GM12878 (cell line): ENCODE results near the gene OTOG. TPM values are rescaled to one million over a fixed set of nuclear protein-coding genes. Genes with fewer than 3 reads are reported as not detected.

Experiments used
- ATAC-seq: fragments of 200-7000 bp; cut with Tn5 transposase; 3 replicates; pipeline ENCODE4 v1.9.1; 2020; ENCODE audit warnings: mild to moderate bottlenecking, moderate library complexity
- BruUV-seq: library from RNA; stranded (reverse); fragments of 400-500 nt; replicated peaks from 2 replicates; lab custom pipeline; 2021; lab: Mats Ljungman, UMichigan
- CTCF ChIA-PET: fragments of 300-600 bp; sonication (Branson Sonifier 250); formaldehyde crosslinking; extraction: SDS; loops from one replicate; lab custom pipeline; 2021; ENCODE audit warnings: inconsistent platforms; lab: Yijun Ruan, JAX
- POLR2A ChIA-PET: fragments of 350-600 bp; formaldehyde crosslinking; extraction: SDS; loops from one replicate; lab custom pipeline; 2021; ENCODE audit warnings: inconsistent platforms; lab: Charles Lee
- RAD21 ChIA-PET: fragments of 300-600 bp; sonication (Branson Sonifier 250); formaldehyde crosslinking; loops from one replicate; lab custom pipeline; 2023; ENCODE audit warnings: antibody characterized with exemption; ENCODE audit not compliant: unreplicated experiment; lab: Charles Lee
- SMC1A ChIA-PET: fragments of 300-600 bp; sonication (Branson Sonifier 250); formaldehyde crosslinking; loops from one replicate; lab custom pipeline; 2023; ENCODE audit not compliant: unreplicated experiment, uncharacterized antibody; lab: Charles Lee
- DNase-seq: peaks from one replicate; pipeline ENCODE4 v3.0.0-alpha.2; 2011; ENCODE audit warnings: low read depth, low spot score
- FAIRE-seq: peaks from 3 replicates; lab custom pipeline; 2011; peaks lifted over from hg19 to GRCh38; lab: Jason Lieb, UNC
- H2AFZ ChIP-seq: 2 replicates; pipeline ENCODE4 v1.6.0; 2011; ENCODE audit warnings: low read depth, low read length, control low read depth; ENCODE audit not compliant: control insufficient read depth
- H3K27ac ChIP-seq: 2 replicates; pipeline ENCODE4 v1.5.1; 2011; ENCODE audit warnings: control low read depth; ENCODE audit not compliant: control insufficient read depth, insufficient read depth
- H3K27me3 ChIP-seq, 2 experiments: replicated peaks in 1 of 2; 2 replicates each; pipeline versions ENCODE4 v1.6.0 to v1.6.1; 2011; ENCODE audit warnings: low read length in 1 of 2; ENCODE audit not compliant: control insufficient read depth in 2 of 2, insufficient read depth in 2 of 2
- H3K36me3 ChIP-seq, 2 experiments: 2 replicates each; pipeline ENCODE4 v1.5.1; 2011; ENCODE audit warnings: low read length in 1 of 2; ENCODE audit not compliant: control insufficient read depth in 2 of 2, insufficient read depth in 2 of 2
- H3K4me1 ChIP-seq: 2 replicates; pipeline ENCODE4 v1.6.1; 2011; ENCODE audit warnings: mild to moderate bottlenecking, low read length, moderate library complexity, mixed read lengths; ENCODE audit not compliant: control insufficient read depth, insufficient read depth
- H3K4me2 ChIP-seq: 2 replicates; pipeline ENCODE4 v1.6.0; 2011; ENCODE audit warnings: control low read depth; ENCODE audit not compliant: control insufficient read depth, insufficient read depth
- H3K4me3 ChIP-seq: fragments of 200-600 bp; sonication (generic); 2 replicates; pipeline ENCODE4 v1.5.1; 2016
- H3K79me2 ChIP-seq: 2 replicates; pipeline ENCODE4 v1.6.0; 2011; ENCODE audit warnings: low read length; ENCODE audit not compliant: control insufficient read depth, insufficient read depth
- H3K9ac ChIP-seq: 2 replicates; pipeline ENCODE4 v1.8.0; 2011; ENCODE audit warnings: low read length, control low read depth, mixed read lengths; ENCODE audit not compliant: control insufficient read depth, insufficient read depth
- H3K9me3 ChIP-seq: replicated peaks from 3 replicates; pipeline ENCODE4 v1.5.1; 2011; ENCODE audit warnings: mild to moderate bottlenecking, low read length; ENCODE audit not compliant: control insufficient read depth, insufficient read depth
- H4K20me1 ChIP-seq: 2 replicates; pipeline ENCODE4 v1.6.0; 2011; ENCODE audit not compliant: control insufficient read depth, insufficient read depth
- CBX5 ChIP-seq: sonication (generic); IDR thresholded peaks from 2 replicates; pipeline ENCODE4 v1.6.1; 2016; ENCODE audit warnings: low read depth, moderate library complexity, mild to moderate bottlenecking, inconsistent platforms
- CEBPB ChIP-seq, 2 experiments: fragments of 150-350 bp in 1 of 2; IDR thresholded peaks; 2 replicates each; pipeline ENCODE4 v1.6.1; 2012 to 2014; ENCODE audit warnings: low read depth in 2 of 2, low read length in 2 of 2, borderline replicate concordance in 1 of 2, inconsistent platforms in 1 of 2
- GABPA ChIP-seq: IDR thresholded peaks from 2 replicates; pipeline ENCODE4 v1.6.1; 2014; ENCODE audit warnings: antibody characterized with exemption, low read depth, mild to moderate bottlenecking, inconsistent platforms
- IKZF1 ChIP-seq: fragments of 450-650 bp; conservative IDR thresholded peaks from 2 replicates; pipeline ENCODE4 v1.6.1; 2017; ENCODE audit warnings: antibody characterized with exemption, mild to moderate bottlenecking
- IKZF2 ChIP-seq, 2 experiments: fragments of 450-650 bp; IDR thresholded peaks; 2 replicates each; pipeline ENCODE4 v1.6.1; 2017; ENCODE audit warnings: mild to moderate bottlenecking in 2 of 2, moderate library complexity in 2 of 2
- JUNB ChIP-seq: IDR thresholded peaks from 2 replicates; pipeline ENCODE4 v1.6.1; 2016; ENCODE audit warnings: antibody characterized with exemption, mild to moderate bottlenecking
- MYB ChIP-seq: fragments of 150-350 bp; IDR thresholded peaks from 2 replicates; pipeline ENCODE4 v1.6.1; 2014; ENCODE audit warnings: mild to moderate bottlenecking, low read depth, low read length, borderline replicate concordance
- MYC ChIP-seq: IDR thresholded peaks from 2 replicates; pipeline ENCODE4 v1.6.1; 2011; ENCODE audit warnings: mild to moderate bottlenecking, low read length, moderate library complexity, inconsistent platforms; ENCODE audit not compliant: insufficient read depth, insufficient replicate concordance, insufficient read length, severe bottlenecking
- TAF1 ChIP-seq: IDR thresholded peaks from 2 replicates; pipeline ENCODE4 v1.6.1; 2011; ENCODE audit warnings: mild to moderate bottlenecking, low read depth, low read length, borderline replicate concordance
- TBL1XR1 ChIP-seq: IDR thresholded peaks from 2 replicates; pipeline ENCODE4 v1.6.1; 2012; ENCODE audit warnings: low read depth, low read length, improper control_type of control experiment
- TCF12 ChIP-seq: IDR thresholded peaks from 2 replicates; pipeline ENCODE4 v1.6.1; 2011; ENCODE audit warnings: low read depth, mild to moderate bottlenecking, low read length
- ZBED1 ChIP-seq: IDR thresholded peaks from 2 replicates; pipeline ENCODE4 v1.6.1; 2016; ENCODE audit warnings: borderline replicate concordance
- ZNF24 ChIP-seq: fragments of 450-650 bp; IDR thresholded peaks from 2 replicates; pipeline ENCODE4 v1.6.1; 2017; ENCODE audit warnings: antibody characterized with exemption, mild to moderate bottlenecking
- WGBS: methylation state at CpG from one replicate; pipeline ENCODE4 v1.1.6; 2016; ENCODE audit warnings: low lambda C conversion rate; ENCODE audit not compliant: insufficient replicate concordance, insufficient coverage; ENCODE audit errors: missing lambda C conversion rate; 5-methylcytosine and 5-hydroxymethylcytosine counted together
- in situ Hi-C: fragments of 300-500 bp; cut with MboI; formaldehyde crosslinking; loops from 9 replicates; pipeline ENCODE4 v1.14.3; 2018; ENCODE audit warnings: mixed read lengths
- intact Hi-C: fragments of 100-400 bp; cut with micrococcal nuclease; formaldehyde crosslinking; loops from one replicate; pipeline ENCODE4 v1.14.2; 2022; ENCODE audit not compliant: unreplicated experiment
- polyA plus RNA-seq, 11 experiments: library from polyadenylated mRNA; depleted of rRNA in 4 of 11; unstranded in 6 of 11; stranded (reverse) in 5 of 11; fragments of >200 nt; fragmentation: Nextera tagmentation in 4 of 11; fragmentation: Illumina TruSeq in 1 of 11; extraction: Ambion mirVana in 4 of 11; extraction: Trizol in 1 of 11; gene quantifications; 1 replicate in 1 of 11; 2 replicates in 10 of 11; pipeline versions ENCODE4 v1.2.1 to v1.2.3, GENCODE V29; 2011 to 2016; ENCODE audit warnings: inconsistent platforms in 2 of 11, missing spikeins in 2 of 11, low read depth in 1 of 11
- total RNA-seq, 4 experiments: library from RNA; depleted of rRNA in 3 of 4; stranded (reverse); fragments of >200 nt in 3 of 4; fragmentation: Illumina TruSeq in 1 of 4; extraction: Trizol in 1 of 4; gene quantifications; 2 replicates each; pipeline versions ENCODE4 v1.2.1 to v1.2.3, GENCODE V29; 2013 to 2021
- TF ChIP-seq, protein P1 (sequence below): fragments of 450-650 bp; IDR thresholded peaks from 2 replicates; pipeline ENCODE4 v1.6.1; 2016; ENCODE audit warnings: mild to moderate bottlenecking
- TF ChIP-seq, protein P2 (sequence below): fragments of 450-650 bp; IDR thresholded peaks from 2 replicates; pipeline ENCODE4 v1.6.1; 2017; ENCODE audit warnings: antibody characterized with exemption, mild to moderate bottlenecking, moderate library complexity
- TF ChIP-seq, protein P3 (sequence below): fragments of 450-650 bp; IDR thresholded peaks from 2 replicates; pipeline ENCODE4 v1.6.1; 2017; ENCODE audit warnings: mild to moderate bottlenecking, low read depth, inconsistent platforms; ENCODE audit not compliant: poor library complexity, severe bottlenecking

OTOG gene
- total and polyA plus RNA-seq, 10 of the 15 experiments (the other 5 are each of a cell fraction or from before 2014, with no cell fraction given): not detected

DNA sequence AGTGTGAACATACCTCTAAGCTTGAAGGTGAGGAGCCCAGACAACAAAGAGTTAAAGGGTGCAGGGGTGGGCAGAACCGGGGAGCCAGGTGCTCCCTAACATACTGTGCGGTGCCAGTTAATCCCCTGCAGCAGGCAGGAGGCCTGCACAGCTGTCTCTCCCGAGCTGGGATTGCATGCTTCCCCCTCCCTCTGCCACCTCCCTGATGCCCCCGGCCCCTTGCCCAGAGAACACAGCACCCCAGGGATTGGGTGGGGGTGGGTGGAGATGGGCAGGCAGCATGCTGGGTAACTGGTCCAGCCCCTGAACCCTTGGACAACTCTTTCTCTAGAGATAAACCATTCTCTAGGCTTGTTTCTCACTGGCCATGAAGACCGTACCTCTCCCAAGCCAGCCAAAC lies 104.6 kb downstream of the OTOG start (continued):
- TF ChIP-seq CEBPB (IDR thresholded peaks at IDR 0.05; ENCODE audit: borderline replicate concordance in 1 of 2, low read depth in 2 of 2, low read length in 2 of 2): no peak
- TF ChIP-seq, protein P1, sequence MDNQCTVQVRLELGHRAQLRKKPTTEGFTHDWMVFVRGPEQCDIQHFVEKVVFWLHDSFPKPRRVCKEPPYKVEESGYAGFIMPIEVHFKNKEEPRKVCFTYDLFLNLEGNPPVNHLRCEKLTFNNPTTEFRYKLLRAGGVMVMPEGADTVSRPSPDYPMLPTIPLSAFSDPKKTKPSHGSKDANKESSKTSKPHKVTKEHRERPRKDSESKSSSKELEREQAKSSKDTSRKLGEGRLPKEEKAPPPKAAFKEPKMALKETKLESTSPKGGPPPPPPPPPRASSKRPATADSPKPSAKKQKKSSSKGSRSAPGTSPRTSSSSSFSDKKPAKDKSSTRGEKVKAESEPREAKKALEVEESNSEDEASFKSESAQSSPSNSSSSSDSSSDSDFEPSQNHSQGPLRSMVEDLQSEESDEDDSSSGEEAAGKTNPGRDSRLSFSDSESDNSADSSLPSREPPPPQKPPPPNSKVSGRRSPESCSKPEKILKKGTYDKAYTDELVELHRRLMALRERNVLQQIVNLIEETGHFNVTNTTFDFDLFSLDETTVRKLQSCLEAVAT: no peak
- no peak for TF ChIP-seq GABPA
- TF ChIP-seq TAF1: no peak
- no peak for TF ChIP-seq JUNB
- TF ChIP-seq ZBED1: no peak
- TF ChIP-seq, protein P2, sequence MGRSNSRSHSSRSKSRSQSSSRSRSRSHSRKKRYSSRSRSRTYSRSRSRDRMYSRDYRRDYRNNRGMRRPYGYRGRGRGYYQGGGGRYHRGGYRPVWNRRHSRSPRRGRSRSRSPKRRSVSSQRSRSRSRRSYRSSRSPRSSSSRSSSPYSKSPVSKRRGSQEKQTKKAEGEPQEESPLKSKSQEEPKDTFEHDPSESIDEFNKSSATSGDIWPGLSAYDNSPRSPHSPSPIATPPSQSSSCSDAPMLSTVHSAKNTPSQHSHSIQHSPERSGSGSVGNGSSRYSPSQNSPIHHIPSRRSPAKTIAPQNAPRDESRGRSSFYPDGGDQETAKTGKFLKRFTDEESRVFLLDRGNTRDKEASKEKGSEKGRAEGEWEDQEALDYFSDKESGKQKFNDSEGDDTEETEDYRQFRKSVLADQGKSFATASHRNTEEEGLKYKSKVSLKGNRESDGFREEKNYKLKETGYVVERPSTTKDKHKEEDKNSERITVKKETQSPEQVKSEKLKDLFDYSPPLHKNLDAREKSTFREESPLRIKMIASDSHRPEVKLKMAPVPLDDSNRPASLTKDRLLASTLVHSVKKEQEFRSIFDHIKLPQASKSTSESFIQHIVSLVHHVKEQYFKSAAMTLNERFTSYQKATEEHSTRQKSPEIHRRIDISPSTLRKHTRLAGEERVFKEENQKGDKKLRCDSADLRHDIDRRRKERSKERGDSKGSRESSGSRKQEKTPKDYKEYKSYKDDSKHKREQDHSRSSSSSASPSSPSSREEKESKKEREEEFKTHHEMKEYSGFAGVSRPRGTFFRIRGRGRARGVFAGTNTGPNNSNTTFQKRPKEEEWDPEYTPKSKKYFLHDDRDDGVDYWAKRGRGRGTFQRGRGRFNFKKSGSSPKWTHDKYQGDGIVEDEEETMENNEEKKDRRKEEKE: no peak

DNA sequence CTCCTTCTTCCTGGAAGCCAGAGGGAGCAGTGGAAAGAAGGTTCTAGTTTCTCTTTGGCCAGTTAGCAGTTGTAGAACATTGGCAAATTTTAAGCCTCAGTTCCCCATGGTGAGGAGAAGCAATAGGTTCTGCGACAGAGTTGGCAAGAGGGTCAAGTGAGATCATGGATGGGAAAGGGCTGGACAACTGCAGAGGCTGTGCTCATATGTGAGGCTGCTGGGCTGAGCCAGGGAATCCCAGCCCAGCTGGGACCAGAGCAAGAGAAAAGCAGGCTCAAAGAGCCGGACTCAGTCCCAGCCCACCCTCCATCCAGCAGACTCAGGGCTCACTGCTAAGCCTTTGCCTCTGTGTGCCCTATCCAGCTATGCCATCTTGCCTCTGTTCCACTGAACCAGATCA lies 105.5 kb downstream of the OTOG start:
- H3K4me2 ChIP-seq: no peak overlapping the region
- H4K20me1 ChIP-seq: no peaks in the 10 kb centered on the region
- H3K27ac ChIP-seq: no peak overlapping the region
- no peaks in the 10 kb centered on the region for H3K79me2 ChIP-seq
- no peaks in the 10 kb centered on the region; the same call in 2 of the 3 replicates for H3K9me3 ChIP-seq
- H2AFZ ChIP-seq: no peak overlapping the region
- ATAC-seq (no peak), FAIRE-seq (no peak), DNase-seq (no peak)
- BruUV-seq: no TSS peak
- H3K27me3 ChIP-seq: peaks cover 2 to 16% of the 10 kb centered on the region in 2 experiments
- 0% methylated on average over 2 of the region's 2 CpGs for WGBS
- intact Hi-C loops (no loop called here), in situ Hi-C loops (no loop called here)
- SMC1A ChIA-PET: interaction anchor here (1.2 kb wide), 1 partner anchor 8 kb away, joined by 3 read pairs; no protein-coding TSS in a partner anchor
- H3K4me1 ChIP-seq: no peaks in the 10 kb centered on the region
- no peak overlapping the region for H3K4me3 ChIP-seq
- H3K36me3 ChIP-seq: no peaks in the 10 kb centered on the region
- POLR2A ChIA-PET: no interaction called here
- CTCF ChIA-PET: no interaction called here
- RAD21 ChIA-PET: no interaction called here
- H3K9ac ChIP-seq: no peak overlapping the region
- TF ChIP-seq TBL1XR1: no peak
- TF ChIP-seq MYC: no peak
- TF ChIP-seq ZNF24: no peak
- TF ChIP-seq, protein P3, sequence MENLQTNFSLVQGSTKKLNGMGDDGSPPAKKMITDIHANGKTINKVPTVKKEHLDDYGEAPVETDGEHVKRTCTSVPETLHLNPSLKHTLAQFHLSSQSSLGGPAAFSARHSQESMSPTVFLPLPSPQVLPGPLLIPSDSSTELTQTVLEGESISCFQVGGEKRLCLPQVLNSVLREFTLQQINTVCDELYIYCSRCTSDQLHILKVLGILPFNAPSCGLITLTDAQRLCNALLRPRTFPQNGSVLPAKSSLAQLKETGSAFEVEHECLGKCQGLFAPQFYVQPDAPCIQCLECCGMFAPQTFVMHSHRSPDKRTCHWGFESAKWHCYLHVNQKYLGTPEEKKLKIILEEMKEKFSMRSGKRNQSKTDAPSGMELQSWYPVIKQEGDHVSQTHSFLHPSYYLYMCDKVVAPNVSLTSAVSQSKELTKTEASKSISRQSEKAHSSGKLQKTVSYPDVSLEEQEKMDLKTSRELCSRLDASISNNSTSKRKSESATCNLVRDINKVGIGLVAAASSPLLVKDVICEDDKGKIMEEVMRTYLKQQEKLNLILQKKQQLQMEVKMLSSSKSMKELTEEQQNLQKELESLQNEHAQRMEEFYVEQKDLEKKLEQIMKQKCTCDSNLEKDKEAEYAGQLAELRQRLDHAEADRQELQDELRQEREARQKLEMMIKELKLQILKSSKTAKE: no peak
- TF ChIP-seq CBX5: no peak
- TF ChIP-seq IKZF1: no peak
- TF ChIP-seq TCF12: no peak
- no peak for TF ChIP-seq IKZF2 (IDR thresholded peaks at IDR 0.05)
- TF ChIP-seq MYB: no peak
